ENCODE data around the gene RBM38. TPM values are rescaled to one million over a fixed set of nuclear protein-coding genes. Genes with fewer than 3 reads are reported as not detected.

Gene RBM38
- total and polyA plus RNA-seq, 10 of the 15 experiments (the other 5 are each of a cell fraction or from before 2014, with no cell fraction given): 0.32 to 118 (median 25.2) TPM

DNA sequence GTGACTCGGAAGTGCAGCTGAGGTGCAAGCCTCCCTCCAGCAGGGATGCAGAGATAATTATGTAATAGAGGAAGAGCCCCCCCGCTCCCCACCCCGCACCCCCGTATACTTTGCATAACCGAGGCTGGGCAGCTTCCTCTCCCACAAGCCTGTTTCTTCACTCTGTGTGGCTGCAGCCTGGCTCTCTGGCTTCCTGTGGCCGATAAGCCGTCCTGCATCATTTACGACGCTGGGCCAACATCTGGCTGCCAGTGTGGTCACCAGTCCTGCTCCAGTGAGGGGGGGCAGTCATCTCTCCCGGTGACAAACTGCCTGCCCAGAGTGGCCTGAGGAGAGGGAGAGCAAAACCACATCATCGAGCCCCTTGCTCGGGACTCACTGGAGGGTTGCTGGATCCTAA, 59.2 kb downstream of the RBM38 start (continued):
- TF ChIP-seq EP300 (IDR thresholded peaks at IDR 0.05; ENCODE audit: borderline replicate concordance in 1 of 2, control insufficient read depth in 1 of 2, low read depth in 2 of 2, low read length in 2 of 2) (0 out of 4 replicates have a peak, but pooled peaks of 1 of the 2 experiments have one; percentile 37), NBN (IDR thresholded peaks at IDR 0.05) (no peak), NR2C2 (IDR thresholded peaks at IDR 0.05; ENCODE audit: borderline replicate concordance, control insufficient read depth, insufficient read length, low read depth) (no peak), YY1 (IDR thresholded peaks at IDR 0.05; ENCODE audit: low read depth, low read length) (no peak), EED (IDR thresholded peaks at IDR 0.05; ENCODE audit: low read depth) (peak; percentile 11; the same call in 1 of the 2 replicates), CREM (IDR thresholded peaks at IDR 0.05; ENCODE audit: low read depth) (no peak; the same call in 1 of the 2 replicates), GABPA (IDR thresholded peaks at IDR 0.05; ENCODE audit: low read depth) (no peak), BCL11A (IDR thresholded peaks at IDR 0.05; ENCODE audit: low read depth, low read length) (peak; percentile 35; the same call in 1 of the 2 replicates), SPI1 (IDR thresholded peaks at IDR 0.05; ENCODE audit: borderline replicate concordance, insufficient read depth, low read depth, low read length) (peak; percentile 47), IKZF2 (IDR thresholded peaks at IDR 0.05) (peak; percentile 71 to 80), POU2F2 (IDR thresholded peaks at IDR 0.05; ENCODE audit: borderline replicate concordance, low read depth, low read length) (peak; percentile 95), ETV6 (conservative IDR thresholded peaks at IDR 0.05 in 1 of 2, IDR thresholded peaks at IDR 0.05 in 1 of 2; ENCODE audit: borderline replicate concordance in 1 of 2, low read depth in 1 of 2) (peak in 1 of 2 experiments; percentile 42; a peak in 2 of 4 replicates), SMAD1 (IDR thresholded peaks at IDR 0.05; ENCODE audit: low read depth, partially characterized antibody) (peak; percentile 7), ZNF384 (IDR thresholded peaks at IDR 0.05; ENCODE audit: borderline replicate concordance, low read depth, low read length) (no peak), TCF3 (IDR thresholded peaks at IDR 0.05; ENCODE audit: borderline replicate concordance, insufficient read depth, low read depth, low read length) (0 out of 2 replicates have a peak, but pooled peaks have one; percentile 36)
- TF ChIP-seq, protein P1, sequence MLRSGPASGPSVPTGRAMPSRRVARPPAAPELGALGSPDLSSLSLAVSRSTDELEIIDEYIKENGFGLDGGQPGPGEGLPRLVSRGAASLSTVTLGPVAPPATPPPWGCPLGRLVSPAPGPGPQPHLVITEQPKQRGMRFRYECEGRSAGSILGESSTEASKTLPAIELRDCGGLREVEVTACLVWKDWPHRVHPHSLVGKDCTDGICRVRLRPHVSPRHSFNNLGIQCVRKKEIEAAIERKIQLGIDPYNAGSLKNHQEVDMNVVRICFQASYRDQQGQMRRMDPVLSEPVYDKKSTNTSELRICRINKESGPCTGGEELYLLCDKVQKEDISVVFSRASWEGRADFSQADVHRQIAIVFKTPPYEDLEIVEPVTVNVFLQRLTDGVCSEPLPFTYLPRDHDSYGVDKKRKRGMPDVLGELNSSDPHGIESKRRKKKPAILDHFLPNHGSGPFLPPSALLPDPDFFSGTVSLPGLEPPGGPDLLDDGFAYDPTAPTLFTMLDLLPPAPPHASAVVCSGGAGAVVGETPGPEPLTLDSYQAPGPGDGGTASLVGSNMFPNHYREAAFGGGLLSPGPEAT (IDR thresholded peaks at IDR 0.05; ENCODE audit: low read depth): peak; percentile 59; the same call in 1 of the 2 replicates
- TF ChIP-seq, protein P2, sequence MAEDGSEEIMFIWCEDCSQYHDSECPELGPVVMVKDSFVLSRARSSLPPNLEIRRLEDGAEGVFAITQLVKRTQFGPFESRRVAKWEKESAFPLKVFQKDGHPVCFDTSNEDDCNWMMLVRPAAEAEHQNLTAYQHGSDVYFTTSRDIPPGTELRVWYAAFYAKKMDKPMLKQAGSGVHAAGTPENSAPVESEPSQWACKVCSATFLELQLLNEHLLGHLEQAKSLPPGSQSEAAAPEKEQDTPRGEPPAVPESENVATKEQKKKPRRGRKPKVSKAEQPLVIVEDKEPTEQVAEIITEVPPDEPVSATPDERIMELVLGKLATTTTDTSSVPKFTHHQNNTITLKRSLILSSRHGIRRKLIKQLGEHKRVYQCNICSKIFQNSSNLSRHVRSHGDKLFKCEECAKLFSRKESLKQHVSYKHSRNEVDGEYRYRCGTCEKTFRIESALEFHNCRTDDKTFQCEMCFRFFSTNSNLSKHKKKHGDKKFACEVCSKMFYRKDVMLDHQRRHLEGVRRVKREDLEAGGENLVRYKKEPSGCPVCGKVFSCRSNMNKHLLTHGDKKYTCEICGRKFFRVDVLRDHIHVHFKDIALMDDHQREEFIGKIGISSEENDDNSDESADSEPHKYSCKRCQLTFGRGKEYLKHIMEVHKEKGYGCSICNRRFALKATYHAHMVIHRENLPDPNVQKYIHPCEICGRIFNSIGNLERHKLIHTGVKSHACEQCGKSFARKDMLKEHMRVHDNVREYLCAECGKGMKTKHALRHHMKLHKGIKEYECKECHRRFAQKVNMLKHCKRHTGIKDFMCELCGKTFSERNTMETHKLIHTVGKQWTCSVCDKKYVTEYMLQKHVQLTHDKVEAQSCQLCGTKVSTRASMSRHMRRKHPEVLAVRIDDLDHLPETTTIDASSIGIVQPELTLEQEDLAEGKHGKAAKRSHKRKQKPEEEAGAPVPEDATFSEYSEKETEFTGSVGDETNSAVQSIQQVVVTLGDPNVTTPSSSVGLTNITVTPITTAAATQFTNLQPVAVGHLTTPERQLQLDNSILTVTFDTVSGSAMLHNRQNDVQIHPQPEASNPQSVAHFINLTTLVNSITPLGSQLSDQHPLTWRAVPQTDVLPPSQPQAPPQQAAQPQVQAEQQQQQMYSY (CRISPR knock-in tag; IDR thresholded peaks at IDR 0.05): no peak
- TF ChIP-seq, protein P3, sequence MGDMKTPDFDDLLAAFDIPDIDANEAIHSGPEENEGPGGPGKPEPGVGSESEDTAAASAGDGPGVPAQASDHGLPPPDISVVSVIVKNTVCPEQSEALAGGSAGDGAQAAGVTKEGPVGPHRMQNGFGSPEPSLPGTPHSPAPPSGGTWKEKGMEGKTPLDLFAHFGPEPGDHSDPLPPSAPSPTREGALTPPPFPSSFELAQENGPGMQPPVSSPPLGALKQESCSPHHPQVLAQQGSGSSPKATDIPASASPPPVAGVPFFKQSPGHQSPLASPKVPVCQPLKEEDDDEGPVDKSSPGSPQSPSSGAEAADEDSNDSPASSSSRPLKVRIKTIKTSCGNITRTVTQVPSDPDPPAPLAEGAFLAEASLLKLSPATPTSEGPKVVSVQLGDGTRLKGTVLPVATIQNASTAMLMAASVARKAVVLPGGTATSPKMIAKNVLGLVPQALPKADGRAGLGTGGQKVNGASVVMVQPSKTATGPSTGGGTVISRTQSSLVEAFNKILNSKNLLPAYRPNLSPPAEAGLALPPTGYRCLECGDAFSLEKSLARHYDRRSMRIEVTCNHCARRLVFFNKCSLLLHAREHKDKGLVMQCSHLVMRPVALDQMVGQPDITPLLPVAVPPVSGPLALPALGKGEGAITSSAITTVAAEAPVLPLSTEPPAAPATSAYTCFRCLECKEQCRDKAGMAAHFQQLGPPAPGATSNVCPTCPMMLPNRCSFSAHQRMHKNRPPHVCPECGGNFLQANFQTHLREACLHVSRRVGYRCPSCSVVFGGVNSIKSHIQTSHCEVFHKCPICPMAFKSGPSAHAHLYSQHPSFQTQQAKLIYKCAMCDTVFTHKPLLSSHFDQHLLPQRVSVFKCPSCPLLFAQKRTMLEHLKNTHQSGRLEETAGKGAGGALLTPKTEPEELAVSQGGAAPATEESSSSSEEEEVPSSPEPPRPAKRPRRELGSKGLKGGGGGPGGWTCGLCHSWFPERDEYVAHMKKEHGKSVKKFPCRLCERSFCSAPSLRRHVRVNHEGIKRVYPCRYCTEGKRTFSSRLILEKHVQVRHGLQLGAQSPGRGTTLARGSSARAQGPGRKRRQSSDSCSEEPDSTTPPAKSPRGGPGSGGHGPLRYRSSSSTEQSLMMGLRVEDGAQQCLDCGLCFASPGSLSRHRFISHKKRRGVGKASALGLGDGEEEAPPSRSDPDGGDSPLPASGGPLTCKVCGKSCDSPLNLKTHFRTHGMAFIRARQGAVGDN (IDR thresholded peaks at IDR 0.05): peak; percentile 55
- TF ChIP-seq, protein P4, sequence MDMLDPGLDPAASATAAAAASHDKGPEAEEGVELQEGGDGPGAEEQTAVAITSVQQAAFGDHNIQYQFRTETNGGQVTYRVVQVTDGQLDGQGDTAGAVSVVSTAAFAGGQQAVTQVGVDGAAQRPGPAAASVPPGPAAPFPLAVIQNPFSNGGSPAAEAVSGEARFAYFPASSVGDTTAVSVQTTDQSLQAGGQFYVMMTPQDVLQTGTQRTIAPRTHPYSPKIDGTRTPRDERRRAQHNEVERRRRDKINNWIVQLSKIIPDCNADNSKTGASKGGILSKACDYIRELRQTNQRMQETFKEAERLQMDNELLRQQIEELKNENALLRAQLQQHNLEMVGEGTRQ (IDR thresholded peaks at IDR 0.05; ENCODE audit: borderline replicate concordance, low read depth, low read length): no peak

All from GM12878 (cell line).